ENCODE measurements around the gene VWA8.

DNA sequence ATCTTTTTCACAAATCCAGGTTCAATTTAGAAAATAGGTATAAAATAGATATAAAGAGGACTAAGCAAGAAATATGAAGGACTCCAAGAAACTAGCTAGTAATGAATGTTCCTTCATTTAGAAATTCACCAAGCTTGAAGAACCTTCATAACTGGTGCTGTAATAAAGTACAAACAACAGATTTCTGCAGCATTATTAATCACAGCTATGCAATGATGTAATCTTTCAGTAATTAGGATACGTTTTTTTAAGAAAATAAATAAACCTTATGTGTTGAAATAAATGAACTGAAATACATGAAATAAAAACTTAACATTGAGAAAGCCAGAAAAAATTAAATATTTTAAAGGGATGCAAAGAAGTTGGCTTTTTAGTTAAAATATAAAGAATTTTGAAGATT lies 267.5 kb downstream of the VWA8 start:
- TF ChIP-seq, protein P1, sequence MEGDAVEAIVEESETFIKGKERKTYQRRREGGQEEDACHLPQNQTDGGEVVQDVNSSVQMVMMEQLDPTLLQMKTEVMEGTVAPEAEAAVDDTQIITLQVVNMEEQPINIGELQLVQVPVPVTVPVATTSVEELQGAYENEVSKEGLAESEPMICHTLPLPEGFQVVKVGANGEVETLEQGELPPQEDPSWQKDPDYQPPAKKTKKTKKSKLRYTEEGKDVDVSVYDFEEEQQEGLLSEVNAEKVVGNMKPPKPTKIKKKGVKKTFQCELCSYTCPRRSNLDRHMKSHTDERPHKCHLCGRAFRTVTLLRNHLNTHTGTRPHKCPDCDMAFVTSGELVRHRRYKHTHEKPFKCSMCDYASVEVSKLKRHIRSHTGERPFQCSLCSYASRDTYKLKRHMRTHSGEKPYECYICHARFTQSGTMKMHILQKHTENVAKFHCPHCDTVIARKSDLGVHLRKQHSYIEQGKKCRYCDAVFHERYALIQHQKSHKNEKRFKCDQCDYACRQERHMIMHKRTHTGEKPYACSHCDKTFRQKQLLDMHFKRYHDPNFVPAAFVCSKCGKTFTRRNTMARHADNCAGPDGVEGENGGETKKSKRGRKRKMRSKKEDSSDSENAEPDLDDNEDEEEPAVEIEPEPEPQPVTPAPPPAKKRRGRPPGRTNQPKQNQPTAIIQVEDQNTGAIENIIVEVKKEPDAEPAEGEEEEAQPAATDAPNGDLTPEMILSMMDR (IDR thresholded peaks at IDR 0.05 in 8 of 11, conservative IDR thresholded peaks at IDR 0.05 in 3 of 11) = no peak
- TF ChIP-seq POLR2AphosphoS5 (IDR thresholded peaks at IDR 0.05) = no peak
